Thyroid gland (tissue), 4 donors: ENCODE data around the gene CREBBP. TPM values are rescaled to one million over a fixed set of nuclear protein-coding genes. Genes with fewer than 3 reads are reported as not detected.

Source experiments
- DNase-seq, 2 donors: peaks; one replicate each; pipeline ENCODE4 v3.0.0-alpha.2; 2019
- H3K27ac ChIP-seq, 3 donors: fragments of 200-600 bp; sonication (generic); 1 replicate in 2 of 3; 2 replicates in 1 of 3; pipeline ENCODE4 v1.5.1; 2016 to 2019; ENCODE audit warnings: mild to moderate bottlenecking in 1 of 3, moderate library complexity in 1 of 3
- H3K27me3 ChIP-seq: fragments of 200-600 bp; sonication (generic); one replicate; pipeline ENCODE4 v1.5.1; 2019
- H3K36me3 ChIP-seq, 2 donors: fragments of 200-600 bp; sonication (generic); one replicate each; pipeline ENCODE4 v1.5.1; 2016 to 2019
- H3K4me1 ChIP-seq, 2 donors: fragments of 200-600 bp; sonication (generic); one replicate each; pipeline ENCODE4 v1.5.1; 2017 to 2019
- H3K4me3 ChIP-seq, 3 donors: fragments of 200-600 bp; sonication (generic); replicated peaks in 1 of 3; 1 replicate in 2 of 3; 2 replicates in 1 of 3; pipeline ENCODE4 v1.5.1; 2016; ENCODE audit warnings: mild to moderate bottlenecking in 1 of 3
- H3K9me3 ChIP-seq: fragments of 200-600 bp; sonication (generic); one replicate; pipeline ENCODE4 v1.5.1; 2017
- POLR2A ChIP-seq, 2 donors: fragments of 450-650 bp; IDR thresholded peaks; one replicate each; pipeline ENCODE4 v1.6.1; 2017; ENCODE audit warnings: antibody characterized with exemption in 2 of 2, mild to moderate bottlenecking in 2 of 2, moderate library complexity in 1 of 2
- WGBS, 2 donors: methylation state at CpG; one replicate each; pipeline ENCODE4 v1.1.5; 2017; 5-methylcytosine and 5-hydroxymethylcytosine counted together
- intact Hi-C: fragments of 100-400 bp; cut with DNase I; formaldehyde crosslinking; loops from one replicate; pipeline ENCODE4 v1.15.1; 2023
- total RNA-seq, 4 donors: library from RNA; depleted of rRNA; stranded (reverse); fragments of >200 nt; gene quantifications; one replicate each; pipeline ENCODE4 v1.2.3, GENCODE V29; 2016
- TF ChIP-seq, protein P1 (sequence below), 6 experiments: fragments of 200-600 bp in 3 of 6; fragments of 450-650 bp in 3 of 6; sonication (generic) in 3 of 6; IDR thresholded peaks; one replicate each; pipeline ENCODE4 v1.5.1; 2016 to 2019; ENCODE audit warnings: antibody characterized with exemption in 6 of 6, mild to moderate bottlenecking in 2 of 6, inconsistent platforms in 1 of 6, moderate library complexity in 1 of 6

The CREBBP gene
- total RNA-seq, 4 donors from 2014 or later, result 52.5 to 157 (median 75.9) TPM

DNA sequence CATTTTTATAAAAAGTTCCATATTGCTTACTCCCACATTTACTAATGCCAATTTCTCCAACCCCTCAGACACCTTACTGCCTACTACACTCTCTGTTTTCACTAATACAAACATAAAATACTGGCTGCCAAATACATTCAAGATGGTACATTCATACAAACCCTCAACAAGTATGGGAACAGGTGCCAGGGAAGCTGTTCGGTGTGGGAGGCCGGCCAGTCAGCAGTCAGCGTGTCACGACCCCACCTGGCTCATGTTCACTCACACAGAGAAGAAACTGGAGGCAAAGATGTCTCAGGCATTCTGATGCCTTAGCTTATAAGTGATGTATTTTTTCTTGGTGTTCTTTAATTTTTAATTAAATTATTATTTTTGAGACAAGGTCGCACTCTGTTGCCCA, 120.8 kb downstream of the CREBBP start:
- H3K4me1 ChIP-seq, result no peaks in the 10 kb centered on the region
- H3K27me3 ChIP-seq, result no peaks in the 10 kb centered on the region
- intact Hi-C loops, result loop anchor here (10.0 kb wide), 1 partner anchor 115 kb away; no protein-coding TSS in a partner anchor
- H3K27ac ChIP-seq, result no peak overlapping the region
- WGBS, 2 donors, result 80 to 85% methylated on average over 5 of the region's 5 CpGs
- TF ChIP-seq, protein P1, sequence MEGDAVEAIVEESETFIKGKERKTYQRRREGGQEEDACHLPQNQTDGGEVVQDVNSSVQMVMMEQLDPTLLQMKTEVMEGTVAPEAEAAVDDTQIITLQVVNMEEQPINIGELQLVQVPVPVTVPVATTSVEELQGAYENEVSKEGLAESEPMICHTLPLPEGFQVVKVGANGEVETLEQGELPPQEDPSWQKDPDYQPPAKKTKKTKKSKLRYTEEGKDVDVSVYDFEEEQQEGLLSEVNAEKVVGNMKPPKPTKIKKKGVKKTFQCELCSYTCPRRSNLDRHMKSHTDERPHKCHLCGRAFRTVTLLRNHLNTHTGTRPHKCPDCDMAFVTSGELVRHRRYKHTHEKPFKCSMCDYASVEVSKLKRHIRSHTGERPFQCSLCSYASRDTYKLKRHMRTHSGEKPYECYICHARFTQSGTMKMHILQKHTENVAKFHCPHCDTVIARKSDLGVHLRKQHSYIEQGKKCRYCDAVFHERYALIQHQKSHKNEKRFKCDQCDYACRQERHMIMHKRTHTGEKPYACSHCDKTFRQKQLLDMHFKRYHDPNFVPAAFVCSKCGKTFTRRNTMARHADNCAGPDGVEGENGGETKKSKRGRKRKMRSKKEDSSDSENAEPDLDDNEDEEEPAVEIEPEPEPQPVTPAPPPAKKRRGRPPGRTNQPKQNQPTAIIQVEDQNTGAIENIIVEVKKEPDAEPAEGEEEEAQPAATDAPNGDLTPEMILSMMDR (IDR thresholded peaks at IDR 0.05), result no peak
- no peak for TF ChIP-seq POLR2A (IDR thresholded peaks at IDR 0.05)
- H3K9me3 ChIP-seq, result no peaks in the 10 kb centered on the region
- no peak for DNase-seq
- peaks cover 34 to 41% of the 10 kb centered on the region in 2 donors for H3K36me3 ChIP-seq
- no peak overlapping the region for H3K4me3 ChIP-seq

DNA sequence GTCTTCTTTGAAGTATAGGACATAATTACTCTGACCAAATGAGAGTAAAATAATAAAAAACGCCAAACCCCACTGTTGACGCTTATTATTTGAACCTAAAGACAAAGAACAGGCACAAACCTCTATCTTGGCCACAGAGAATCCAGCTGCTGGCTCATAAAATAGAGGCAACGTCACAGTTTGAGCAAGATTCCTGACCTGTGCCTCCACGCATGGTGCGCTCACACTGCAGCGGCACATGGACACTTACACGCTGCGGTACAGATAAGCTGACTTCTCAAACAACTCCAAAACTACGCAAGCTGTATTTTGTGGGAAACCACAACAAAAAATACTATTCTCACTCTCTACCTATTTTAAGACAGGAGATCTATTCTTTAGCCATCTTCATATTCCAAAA, 124.4 kb downstream of the CREBBP start:
- TF ChIP-seq, protein P1 (IDR thresholded peaks at IDR 0.05), result no peak
- TF ChIP-seq POLR2A (IDR thresholded peaks at IDR 0.05), result no peak
- 94 to 95% methylated on average over 9 of the region's 9 CpGs for WGBS, 2 donors
- intact Hi-C loops, result no loop called here
- Histone ChIP-seq H3K36me3 (peaks cover 26 to 35% of the 10 kb centered on the region in 2 donors), H3K4me1 (no peaks in the 10 kb centered on the region), H3K27ac (no peak overlapping the region), H3K9me3 (no peaks in the 10 kb centered on the region), H3K4me3 (no peak overlapping the region), H3K27me3 (no peaks in the 10 kb centered on the region)
- DNase-seq, result no peak

DNA sequence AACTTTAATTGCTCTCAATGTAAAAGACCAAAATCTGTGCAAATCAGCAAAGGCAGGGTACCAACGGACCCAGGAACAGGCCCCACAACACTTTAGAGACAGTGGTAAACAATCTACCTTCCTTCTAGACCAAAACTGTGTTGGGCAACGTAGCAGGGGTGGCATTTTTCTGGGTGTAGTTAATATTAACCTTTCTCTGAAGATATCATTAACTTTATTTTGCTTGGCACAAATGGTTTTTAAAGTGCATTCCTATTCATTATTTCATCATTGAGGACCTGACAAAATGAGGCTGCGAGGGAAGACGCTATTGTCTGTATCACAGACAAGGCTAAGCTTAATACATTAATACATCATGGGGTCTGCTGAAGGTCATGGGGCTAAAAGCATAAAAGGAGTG, 125.3 kb downstream of the CREBBP start:
- peaks cover 25 to 40% of the 10 kb centered on the region in 2 donors for H3K36me3 ChIP-seq
- no peak overlapping the region for H3K27ac ChIP-seq

DNA sequence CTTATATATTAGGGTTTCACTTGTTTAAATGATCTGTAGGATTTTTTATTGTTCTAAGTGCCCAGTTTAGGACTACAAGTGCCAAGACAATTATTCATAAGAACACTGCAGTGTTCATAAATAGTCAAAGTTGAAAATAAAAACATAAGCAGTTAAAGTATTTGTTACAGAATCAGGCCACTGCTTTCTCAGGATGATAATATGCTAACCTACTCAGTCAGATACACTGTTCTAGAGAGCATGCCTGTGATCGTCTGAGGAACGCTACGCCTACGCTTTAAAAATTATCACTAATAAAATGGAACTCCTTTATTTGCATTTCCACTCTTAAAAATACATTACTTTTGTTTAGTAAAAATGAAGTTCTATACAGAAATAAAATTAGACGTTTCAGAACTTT, 125.7 kb downstream of the CREBBP start:
- peaks cover 25 to 40% of the 10 kb centered on the region in 2 donors for H3K36me3 ChIP-seq
- H3K27me3 ChIP-seq, result no peaks in the 10 kb centered on the region
- no peak overlapping the region for H3K27ac ChIP-seq
- H3K4me1 ChIP-seq, result no peaks in the 10 kb centered on the region
- H3K9me3 ChIP-seq, result no peaks in the 10 kb centered on the region
- WGBS, 2 donors, result 90 to 92% methylated on average over 5 of the region's 5 CpGs
- TF ChIP-seq, protein P1 (IDR thresholded peaks at IDR 0.05), result no peak
- TF ChIP-seq POLR2A (IDR thresholded peaks at IDR 0.05), result no peak
- no peak for DNase-seq
- no peak overlapping the region for H3K4me3 ChIP-seq
- intact Hi-C loops, result no loop called here

More for the DNA sequence above, 125.3 kb downstream of the CREBBP start:
- no peak for TF ChIP-seq POLR2A (IDR thresholded peaks at IDR 0.05)
- TF ChIP-seq, protein P1 (IDR thresholded peaks at IDR 0.05), result no peak
- intact Hi-C loops, result no loop called here
- 94 to 97% methylated on average over 4 of the region's 4 CpGs for WGBS, 2 donors
- Histone ChIP-seq H3K9me3 (no peaks in the 10 kb centered on the region), H3K27me3 (no peaks in the 10 kb centered on the region), H3K4me3 (no peak overlapping the region), H3K4me1 (no peaks in the 10 kb centered on the region)
- no peak for DNase-seq

DNA sequence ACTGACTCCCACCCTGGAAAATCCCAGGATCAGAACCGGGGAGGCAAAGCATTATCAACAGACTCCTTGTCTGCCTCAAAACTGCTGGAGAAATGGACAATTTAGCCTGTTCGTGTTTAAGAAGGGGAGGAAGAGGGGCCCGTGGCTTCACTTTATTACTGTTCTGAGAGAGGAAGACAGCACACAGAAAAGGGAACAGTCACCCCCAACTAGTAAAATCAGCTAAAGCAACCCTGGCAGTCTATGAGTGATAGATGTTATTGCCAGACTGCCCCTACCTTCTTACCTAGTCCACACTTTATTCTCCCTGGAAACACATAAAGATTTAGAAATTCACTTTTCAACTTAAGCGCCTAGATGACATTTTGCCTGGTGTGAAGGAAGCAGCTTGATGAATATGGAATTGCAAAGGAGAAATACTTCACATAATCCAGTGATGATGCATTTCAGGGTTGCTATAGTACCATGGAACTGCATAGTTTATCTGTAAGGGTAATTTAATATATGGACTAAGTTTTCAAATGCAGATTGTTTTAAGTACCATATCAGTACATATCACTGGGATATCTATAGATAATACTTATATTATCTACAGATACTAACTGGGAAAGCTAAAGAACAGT, 126.3 kb downstream of the CREBBP start:
- no peak for DNase-seq
- intact Hi-C loops, result no loop called here
- 88 to 94% methylated on average over 4 of the region's 4 CpGs for WGBS, 2 donors
- Histone ChIP-seq H3K4me1 (no peaks in the 10 kb centered on the region), H3K27ac (no peak overlapping the region), H3K36me3 (peaks cover 25 to 40% of the 10 kb centered on the region in 2 donors), H3K4me3 (no peak overlapping the region), H3K9me3 (no peaks in the 10 kb centered on the region), H3K27me3 (no peaks in the 10 kb centered on the region)
- TF ChIP-seq, protein P1 (IDR thresholded peaks at IDR 0.05), result no peak
